WTC11 (cell line): ENCODE results near the gene CNOT6. TPM values are rescaled to one million over a fixed set of nuclear protein-coding genes. Genes with fewer than 3 reads are reported as not detected.
A peak's percentile ranks its signal among the peaks of the same experiment; 100 is the strongest.
"Not testable (repeated sequence)": the region's sequence is repeated elsewhere in the genome, so short reads cannot be mapped to it uniquely, and the experiment has no call there.

Source experiments
- ATAC-seq: fragments of 200-7000 bp; cut with Tn5 transposase; 2 replicates; pipeline ENCODE4 v1.10.0; 2021; ENCODE audit warnings: mild to moderate bottlenecking, moderate library complexity
- CTCF ChIA-PET: fragments of 300-600 bp; sonication (Branson Sonifier 250); formaldehyde crosslinking; loops from one replicate; lab custom pipeline; 2021; ENCODE audit warnings: antibody characterized with exemption; lab: Charles Lee
- POLR2A ChIA-PET: fragments of 350-600 bp; sonication (Branson Sonifier 250); formaldehyde crosslinking; loops from one replicate; lab custom pipeline; 2021; ENCODE audit warnings: antibody characterized with exemption; lab: Charles Lee
- DNase-seq: peaks from one replicate; pipeline ENCODE4 v3.0.0; 2021; ENCODE audit warnings: low spot score
- H3K27ac Mint-ChIP-seq: 2 replicates; pipeline ENCODE4 v1.8.0; 2021; ENCODE audit warnings: mixed read lengths
- H3K27me3 Mint-ChIP-seq: 2 replicates; pipeline ENCODE4 v1.8.0; 2021; ENCODE audit warnings: low read depth, mild to moderate bottlenecking, moderate library complexity, mixed read lengths
- H3K36me3 Mint-ChIP-seq: 2 replicates; pipeline ENCODE4 v1.8.0; 2021; ENCODE audit warnings: mixed read lengths
- H3K4me1 Mint-ChIP-seq: 2 replicates; pipeline ENCODE4 v1.8.0; 2022; ENCODE audit warnings: mixed read lengths
- H3K4me3 Mint-ChIP-seq: 2 replicates; pipeline ENCODE4 v1.8.0; 2021; ENCODE audit warnings: mild to moderate bottlenecking, moderate library complexity, mixed read lengths
- H3K9me3 Mint-ChIP-seq: 2 replicates; pipeline ENCODE4 v1.8.0; 2021; ENCODE audit warnings: mixed read lengths
- ATF1 ChIP-seq: sonication (generic); formaldehyde crosslinking; IDR thresholded peaks from 2 replicates; pipeline ENCODE4 v1.8.1; 2023; ENCODE audit warnings: mild to moderate bottlenecking, moderate library complexity, missing genetic modification reagents
- CREB1 ChIP-seq: sonication (generic); formaldehyde crosslinking; IDR thresholded peaks from 2 replicates; pipeline ENCODE4 v1.8.0; 2023; ENCODE audit warnings: mild to moderate bottlenecking, missing genetic modification reagents
- ELF4 ChIP-seq: sonication (generic); formaldehyde crosslinking; IDR thresholded peaks from 2 replicates; pipeline ENCODE4 v1.8.1; 2022; ENCODE audit warnings: low read depth, mild to moderate bottlenecking, moderate library complexity, missing genetic modification reagents
- ESRRA ChIP-seq: sonication (generic); formaldehyde crosslinking; IDR thresholded peaks from 2 replicates; pipeline ENCODE4 v1.8.1; 2022; ENCODE audit warnings: mild to moderate bottlenecking, missing genetic modification reagents, borderline replicate concordance
- IRF2 ChIP-seq: sonication (generic); formaldehyde crosslinking; IDR thresholded peaks from 2 replicates; pipeline ENCODE4 v1.8.0; 2022; ENCODE audit warnings: low read depth, missing genetic modification reagents, borderline replicate concordance
- SMAD3 ChIP-seq: sonication (generic); formaldehyde crosslinking; IDR thresholded peaks from 2 replicates; pipeline ENCODE4 v1.8.0; 2022; ENCODE audit warnings: missing genetic modification reagents, mild to moderate bottlenecking, borderline replicate concordance
- ZNF219 ChIP-seq: sonication (generic); formaldehyde crosslinking; IDR thresholded peaks from 2 replicates; pipeline ENCODE4 v1.8.0; 2023; ENCODE audit warnings: missing genetic modification reagents, mild to moderate bottlenecking, borderline replicate concordance
- ZNF396 ChIP-seq: fragments of 250-450 bp; sonication (Bioruptor Pico); IDR thresholded peaks from 2 replicates; pipeline ENCODE4 v1.8.0; 2021; ENCODE audit warnings: mild to moderate bottlenecking, moderate library complexity, borderline replicate concordance
- total RNA-seq: library from RNA; stranded (reverse); gene quantifications from 3 replicates; pipeline ENCODE4 v1.2.3, GENCODE V29; 2021
- TF ChIP-seq, protein P1 (sequence below): fragments of 200-600 bp; IDR thresholded peaks from 2 replicates; pipeline ENCODE4 v1.8.0; 2022; ENCODE audit warnings: antibody characterized with exemption
- TF ChIP-seq, protein P2 (sequence below): sonication (generic); formaldehyde crosslinking; IDR thresholded peaks from 2 replicates; pipeline ENCODE4 v1.8.0; 2023; ENCODE audit warnings: mild to moderate bottlenecking, missing genetic modification reagents
- TF ChIP-seq, protein P3 (sequence below): fragments of 250-450 bp; sonication (Bioruptor Pico); IDR thresholded peaks from 2 replicates; pipeline ENCODE4 v1.9.0; 2021; ENCODE audit warnings: mild to moderate bottlenecking
- TF ChIP-seq, protein P4 (sequence below): sonication (generic); formaldehyde crosslinking; conservative IDR thresholded peaks from 2 replicates; pipeline ENCODE4 v1.8.1; 2023; ENCODE audit warnings: mild to moderate bottlenecking, low read depth, missing genetic modification reagents, moderate library complexity
- TF ChIP-seq, protein P5 (sequence below): sonication (generic); formaldehyde crosslinking; IDR thresholded peaks from 2 replicates; pipeline ENCODE4 v1.8.1; 2023; ENCODE audit warnings: mild to moderate bottlenecking, missing genetic modification reagents
- TF ChIP-seq, protein P6 (sequence below): sonication (generic); formaldehyde crosslinking; IDR thresholded peaks from 2 replicates; pipeline ENCODE4 v1.8.1; 2023; ENCODE audit warnings: mild to moderate bottlenecking, missing genetic modification reagents, moderate library complexity

CNOT6 gene
- total RNA-seq, 1 experiment from 2014 or later, result 41.0 TPM

DNA sequence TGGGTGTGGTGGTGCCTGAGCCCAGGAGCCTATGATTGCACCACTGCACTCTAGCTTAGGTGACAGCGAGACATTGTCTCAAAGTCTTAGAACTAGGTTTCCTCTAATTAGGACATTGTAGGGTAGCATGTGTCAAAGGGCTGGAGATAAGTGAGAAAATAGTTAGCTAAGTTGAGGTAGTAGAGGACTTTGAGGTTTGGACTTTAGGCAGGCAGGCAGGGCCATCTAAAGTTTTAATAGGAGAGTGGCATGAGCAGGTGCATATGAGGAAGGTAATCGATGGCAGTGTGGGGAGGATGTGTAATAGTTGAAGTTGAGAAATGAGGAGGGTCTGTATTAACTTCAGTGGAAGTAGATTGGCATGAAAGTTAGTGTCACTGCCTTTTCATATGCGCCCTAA is 21.1 kb downstream of the CNOT6 start (continued):
- TF ChIP-seq, protein P1, sequence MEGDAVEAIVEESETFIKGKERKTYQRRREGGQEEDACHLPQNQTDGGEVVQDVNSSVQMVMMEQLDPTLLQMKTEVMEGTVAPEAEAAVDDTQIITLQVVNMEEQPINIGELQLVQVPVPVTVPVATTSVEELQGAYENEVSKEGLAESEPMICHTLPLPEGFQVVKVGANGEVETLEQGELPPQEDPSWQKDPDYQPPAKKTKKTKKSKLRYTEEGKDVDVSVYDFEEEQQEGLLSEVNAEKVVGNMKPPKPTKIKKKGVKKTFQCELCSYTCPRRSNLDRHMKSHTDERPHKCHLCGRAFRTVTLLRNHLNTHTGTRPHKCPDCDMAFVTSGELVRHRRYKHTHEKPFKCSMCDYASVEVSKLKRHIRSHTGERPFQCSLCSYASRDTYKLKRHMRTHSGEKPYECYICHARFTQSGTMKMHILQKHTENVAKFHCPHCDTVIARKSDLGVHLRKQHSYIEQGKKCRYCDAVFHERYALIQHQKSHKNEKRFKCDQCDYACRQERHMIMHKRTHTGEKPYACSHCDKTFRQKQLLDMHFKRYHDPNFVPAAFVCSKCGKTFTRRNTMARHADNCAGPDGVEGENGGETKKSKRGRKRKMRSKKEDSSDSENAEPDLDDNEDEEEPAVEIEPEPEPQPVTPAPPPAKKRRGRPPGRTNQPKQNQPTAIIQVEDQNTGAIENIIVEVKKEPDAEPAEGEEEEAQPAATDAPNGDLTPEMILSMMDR, result no peak
- no peak for TF ChIP-seq ZNF396
- no peak for TF ChIP-seq ATF1 (CRISPR knock-in tag)
- TF ChIP-seq IRF2, result no peak
- TF ChIP-seq, protein P2, sequence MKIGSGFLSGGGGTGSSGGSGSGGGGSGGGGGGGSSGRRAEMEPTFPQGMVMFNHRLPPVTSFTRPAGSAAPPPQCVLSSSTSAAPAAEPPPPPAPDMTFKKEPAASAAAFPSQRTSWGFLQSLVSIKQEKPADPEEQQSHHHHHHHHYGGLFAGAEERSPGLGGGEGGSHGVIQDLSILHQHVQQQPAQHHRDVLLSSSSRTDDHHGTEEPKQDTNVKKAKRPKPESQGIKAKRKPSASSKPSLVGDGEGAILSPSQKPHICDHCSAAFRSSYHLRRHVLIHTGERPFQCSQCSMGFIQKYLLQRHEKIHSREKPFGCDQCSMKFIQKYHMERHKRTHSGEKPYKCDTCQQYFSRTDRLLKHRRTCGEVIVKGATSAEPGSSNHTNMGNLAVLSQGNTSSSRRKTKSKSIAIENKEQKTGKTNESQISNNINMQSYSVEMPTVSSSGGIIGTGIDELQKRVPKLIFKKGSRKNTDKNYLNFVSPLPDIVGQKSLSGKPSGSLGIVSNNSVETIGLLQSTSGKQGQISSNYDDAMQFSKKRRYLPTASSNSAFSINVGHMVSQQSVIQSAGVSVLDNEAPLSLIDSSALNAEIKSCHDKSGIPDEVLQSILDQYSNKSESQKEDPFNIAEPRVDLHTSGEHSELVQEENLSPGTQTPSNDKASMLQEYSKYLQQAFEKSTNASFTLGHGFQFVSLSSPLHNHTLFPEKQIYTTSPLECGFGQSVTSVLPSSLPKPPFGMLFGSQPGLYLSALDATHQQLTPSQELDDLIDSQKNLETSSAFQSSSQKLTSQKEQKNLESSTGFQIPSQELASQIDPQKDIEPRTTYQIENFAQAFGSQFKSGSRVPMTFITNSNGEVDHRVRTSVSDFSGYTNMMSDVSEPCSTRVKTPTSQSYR, result no peak
- no peak for TF ChIP-seq ELF4 (CRISPR knock-in tag)
- TF ChIP-seq ESRRA, result no peak
- TF ChIP-seq SMAD3 (CRISPR knock-in tag), result no peak
- TF ChIP-seq ZNF219 (CRISPR knock-in tag), result no peak
- TF ChIP-seq, protein P3, sequence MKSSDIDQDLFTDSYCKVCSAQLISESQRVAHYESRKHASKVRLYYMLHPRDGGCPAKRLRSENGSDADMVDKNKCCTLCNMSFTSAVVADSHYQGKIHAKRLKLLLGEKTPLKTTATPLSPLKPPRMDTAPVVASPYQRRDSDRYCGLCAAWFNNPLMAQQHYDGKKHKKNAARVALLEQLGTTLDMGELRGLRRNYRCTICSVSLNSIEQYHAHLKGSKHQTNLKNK (CRISPR knock-in tag), result no peak
- TF ChIP-seq, protein P4, sequence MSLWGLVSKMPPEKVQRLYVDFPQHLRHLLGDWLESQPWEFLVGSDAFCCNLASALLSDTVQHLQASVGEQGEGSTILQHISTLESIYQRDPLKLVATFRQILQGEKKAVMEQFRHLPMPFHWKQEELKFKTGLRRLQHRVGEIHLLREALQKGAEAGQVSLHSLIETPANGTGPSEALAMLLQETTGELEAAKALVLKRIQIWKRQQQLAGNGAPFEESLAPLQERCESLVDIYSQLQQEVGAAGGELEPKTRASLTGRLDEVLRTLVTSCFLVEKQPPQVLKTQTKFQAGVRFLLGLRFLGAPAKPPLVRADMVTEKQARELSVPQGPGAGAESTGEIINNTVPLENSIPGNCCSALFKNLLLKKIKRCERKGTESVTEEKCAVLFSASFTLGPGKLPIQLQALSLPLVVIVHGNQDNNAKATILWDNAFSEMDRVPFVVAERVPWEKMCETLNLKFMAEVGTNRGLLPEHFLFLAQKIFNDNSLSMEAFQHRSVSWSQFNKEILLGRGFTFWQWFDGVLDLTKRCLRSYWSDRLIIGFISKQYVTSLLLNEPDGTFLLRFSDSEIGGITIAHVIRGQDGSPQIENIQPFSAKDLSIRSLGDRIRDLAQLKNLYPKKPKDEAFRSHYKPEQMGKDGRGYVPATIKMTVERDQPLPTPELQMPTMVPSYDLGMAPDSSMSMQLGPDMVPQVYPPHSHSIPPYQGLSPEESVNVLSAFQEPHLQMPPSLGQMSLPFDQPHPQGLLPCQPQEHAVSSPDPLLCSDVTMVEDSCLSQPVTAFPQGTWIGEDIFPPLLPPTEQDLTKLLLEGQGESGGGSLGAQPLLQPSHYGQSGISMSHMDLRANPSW (CRISPR knock-in tag), result no peak
- TF ChIP-seq, all 79 proteins: peak for 0

DNA sequence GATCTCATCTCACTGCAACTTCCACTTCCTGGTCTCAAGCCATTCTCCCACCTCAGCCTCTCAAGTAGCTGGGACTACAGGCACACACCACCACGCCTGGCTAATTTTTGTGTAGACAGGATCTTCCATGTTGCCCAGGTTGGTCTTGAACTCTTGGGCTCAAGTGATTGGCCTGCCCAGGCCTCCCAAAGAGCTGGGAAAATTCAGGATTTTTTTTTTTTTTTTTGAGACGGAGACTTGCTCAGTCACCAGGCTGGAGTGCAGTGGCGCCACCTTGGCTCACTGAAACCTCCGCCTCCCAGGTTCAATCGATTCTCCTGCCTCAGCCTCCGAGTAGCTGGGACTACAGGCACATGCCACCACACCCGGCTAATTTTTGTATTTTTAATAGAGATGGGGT is 21.8 kb downstream of the CNOT6 start:
- H3K4me3 Mint-ChIP-seq, DNase-seq, H3K9me3 Mint-ChIP-seq, H3K36me3 Mint-ChIP-seq, H3K27me3 Mint-ChIP-seq: not testable (repeated sequence)
- Mint-ChIP-seq H3K27ac (peak overlapping the region; percentile 19; the same call in 1 of the 2 replicates), H3K4me1 (peaks cover 44% of the 10 kb centered on the region)
- POLR2A ChIA-PET, result interaction anchor here (0.7 kb wide), 1 partner anchor 29 kb away, joined by 5 read pairs; no protein-coding TSS in a partner anchor
- peak; percentile 57; the same call in 1 of the 2 replicates for ATAC-seq
- CTCF ChIA-PET, result interaction anchor here (0.6 to 1.6 kb wide), 8 partner anchors 9 to 187 kb away, joined by 3 to 8 read pairs (median 4); no protein-coding TSS in a partner anchor

DNA sequence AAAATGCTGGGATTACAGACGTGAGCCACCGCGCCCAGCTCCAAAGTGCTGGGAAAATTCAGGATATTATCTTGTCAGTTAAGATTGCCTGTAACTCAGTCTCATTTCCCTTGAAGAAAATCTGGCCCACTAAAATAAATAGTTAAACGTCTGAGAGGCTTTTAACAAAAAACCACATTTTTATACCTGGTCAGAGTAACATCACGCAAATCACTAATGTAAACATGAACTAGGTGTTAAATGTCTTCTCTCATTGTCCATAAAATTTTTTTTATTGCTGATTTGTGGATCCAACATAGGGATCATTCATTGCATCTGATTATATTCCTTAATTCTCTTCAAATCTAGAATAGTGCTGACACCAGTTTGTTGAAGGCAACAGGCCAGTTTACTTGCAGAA is 22.3 kb downstream of the CNOT6 start:
- H3K9me3 Mint-ChIP-seq, result no peaks in the 10 kb centered on the region
- H3K36me3 Mint-ChIP-seq, result peaks cover 6% of the 10 kb centered on the region
- H3K4me3 Mint-ChIP-seq, result no peak overlapping the region
- CTCF ChIA-PET, result interaction anchor here (0.6 to 1.6 kb wide), 9 partner anchors 9 to 1479 kb away, joined by 3 to 8 read pairs (median 4); no protein-coding TSS in a partner anchor
- peaks cover 49% of the 10 kb centered on the region for H3K4me1 Mint-ChIP-seq
- H3K27ac Mint-ChIP-seq, result peak overlapping the region; percentile 33; the same call in 1 of the 2 replicates
- POLR2A ChIA-PET, result no interaction called here
- H3K27me3 Mint-ChIP-seq, result no peaks in the 10 kb centered on the region
- no peak for TF ChIP-seq CREB1
- TF ChIP-seq, protein P5, sequence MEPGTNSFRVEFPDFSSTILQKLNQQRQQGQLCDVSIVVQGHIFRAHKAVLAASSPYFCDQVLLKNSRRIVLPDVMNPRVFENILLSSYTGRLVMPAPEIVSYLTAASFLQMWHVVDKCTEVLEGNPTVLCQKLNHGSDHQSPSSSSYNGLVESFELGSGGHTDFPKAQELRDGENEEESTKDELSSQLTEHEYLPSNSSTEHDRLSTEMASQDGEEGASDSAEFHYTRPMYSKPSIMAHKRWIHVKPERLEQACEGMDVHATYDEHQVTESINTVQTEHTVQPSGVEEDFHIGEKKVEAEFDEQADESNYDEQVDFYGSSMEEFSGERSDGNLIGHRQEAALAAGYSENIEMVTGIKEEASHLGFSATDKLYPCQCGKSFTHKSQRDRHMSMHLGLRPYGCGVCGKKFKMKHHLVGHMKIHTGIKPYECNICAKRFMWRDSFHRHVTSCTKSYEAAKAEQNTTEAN (CRISPR knock-in tag), result no peak
- TF ChIP-seq, protein P6, sequence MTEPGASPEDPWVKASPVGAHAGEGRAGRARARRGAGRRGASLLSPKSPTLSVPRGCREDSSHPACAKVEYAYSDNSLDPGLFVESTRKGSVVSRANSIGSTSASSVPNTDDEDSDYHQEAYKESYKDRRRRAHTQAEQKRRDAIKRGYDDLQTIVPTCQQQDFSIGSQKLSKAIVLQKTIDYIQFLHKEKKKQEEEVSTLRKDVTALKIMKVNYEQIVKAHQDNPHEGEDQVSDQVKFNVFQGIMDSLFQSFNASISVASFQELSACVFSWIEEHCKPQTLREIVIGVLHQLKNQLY (CRISPR knock-in tag), result no peak
- ATAC-seq, result no peak
- DNase-seq, result no peak
